HepG2 (cell line): Measurements from ENCODE around the gene DNPEP. TPM values are rescaled to one million over a fixed set of nuclear protein-coding genes. Genes with fewer than 3 reads are reported as not detected.

ENCODE experiments used
- CEBPG ChIP-seq: IDR thresholded peaks from 2 replicates; pipeline ENCODE4 v1.6.1; 2016
- CENPT ChIP-seq: sonication (generic); formaldehyde crosslinking; IDR thresholded peaks from 2 replicates; pipeline ENCODE4 v1.8.0; 2022; ENCODE audit warnings: low read depth, mild to moderate bottlenecking, moderate library complexity, missing genetic modification reagents
- CHD2 ChIP-seq: IDR thresholded peaks from 2 replicates; pipeline ENCODE4 v1.6.1; 2011; ENCODE audit warnings: low read depth, low read length, improper control_type of control experiment
- EP300 ChIP-seq, 3 experiments: sonication (generic) in 1 of 3; formaldehyde crosslinking in 1 of 3; IDR thresholded peaks; 2 replicates each; pipeline versions ENCODE4 v1.5.1 to v1.6.1; 2011 to 2020; ENCODE audit warnings: low read depth in 2 of 3, low read length in 2 of 3, borderline replicate concordance in 1 of 3, improper control_type of control experiment in 1 of 3, mild to moderate bottlenecking in 1 of 3, missing genetic modification reagents in 1 of 3, moderate library complexity in 1 of 3
- GATA4 ChIP-seq: sonication (generic); IDR thresholded peaks from 2 replicates; pipeline ENCODE4 v1.6.1; 2016; ENCODE audit warnings: antibody characterized with exemption, low read depth, borderline replicate concordance
- HHEX ChIP-seq: IDR thresholded peaks from 2 replicates; pipeline ENCODE4 v1.6.1; 2016; ENCODE audit warnings: control low read depth
- NFE2 ChIP-seq: sonication (generic); formaldehyde crosslinking; IDR thresholded peaks from 2 replicates; pipeline ENCODE4 v1.4.0; 2020; ENCODE audit warnings: missing genetic modification reagents
- POLR2A ChIP-seq, 2 experiments: IDR thresholded peaks; 2 replicates each; pipeline ENCODE4 v1.6.1; 2011; ENCODE audit warnings: low read depth in 2 of 2, low read length in 2 of 2, mild to moderate bottlenecking in 1 of 2, moderate library complexity in 1 of 2; ENCODE audit not compliant: insufficient read depth in 1 of 2
- REPIN1 ChIP-seq: sonication (generic); formaldehyde crosslinking; IDR thresholded peaks from 2 replicates; pipeline ENCODE4 v1.8.0; 2022; ENCODE audit warnings: missing genetic modification reagents, low read depth, mild to moderate bottlenecking, borderline replicate concordance
- RXRB ChIP-seq: IDR thresholded peaks from 2 replicates; pipeline ENCODE4 v1.6.1; 2016; ENCODE audit warnings: borderline replicate concordance, missing genetic modification reagents, missing compliant biosample characterization
- SMARCE1 ChIP-seq: fragments of 450-650 bp; IDR thresholded peaks from 2 replicates; pipeline ENCODE4 v1.6.1; 2017; ENCODE audit warnings: borderline replicate concordance
- SP4 ChIP-seq: sonication (generic); formaldehyde crosslinking; IDR thresholded peaks from 2 replicates; pipeline ENCODE4 v1.8.1; 2023; ENCODE audit warnings: mild to moderate bottlenecking, missing genetic modification reagents
- TRIM24 ChIP-seq: sonication (generic); formaldehyde crosslinking; IDR thresholded peaks from 2 replicates; pipeline ENCODE4 v1.8.0; 2022; ENCODE audit warnings: mild to moderate bottlenecking, missing genetic modification reagents
- XRCC5 ChIP-seq: fragments of 200-400 bp; formaldehyde crosslinking; optimal IDR thresholded peaks from 2 replicates; pipeline ENCODE3; 2017; ENCODE audit warnings: mild to moderate bottlenecking, low read length
- ZC3H13 ChIP-seq: sonication (generic); formaldehyde crosslinking; IDR thresholded peaks from 2 replicates; pipeline ENCODE4 v1.8.1; 2023; ENCODE audit warnings: mild to moderate bottlenecking, missing genetic modification reagents, moderate library complexity
- ZNF446 ChIP-seq: sonication (generic); formaldehyde crosslinking; IDR thresholded peaks from 2 replicates; pipeline ENCODE4 v1.5.0; 2020; ENCODE audit warnings: mild to moderate bottlenecking, missing genetic modification reagents
- ZNF557 ChIP-seq: sonication (generic); formaldehyde crosslinking; IDR thresholded peaks from 2 replicates; pipeline ENCODE4 v1.4.0; 2020; ENCODE audit warnings: missing genetic modification reagents
- ZNF891 ChIP-seq: sonication (generic); formaldehyde crosslinking; IDR thresholded peaks from 2 replicates; pipeline ENCODE4 v1.5.0; 2020; ENCODE audit warnings: mild to moderate bottlenecking, missing genetic modification reagents
- ZSCAN22 ChIP-seq: sonication (generic); formaldehyde crosslinking; IDR thresholded peaks from 2 replicates; pipeline ENCODE4 v1.4.0; 2020; ENCODE audit warnings: mild to moderate bottlenecking, missing genetic modification reagents
- ZSCAN29 ChIP-seq: sonication (generic); formaldehyde crosslinking; conservative IDR thresholded peaks from 2 replicates; pipeline ENCODE4 v1.4.0; 2020; ENCODE audit warnings: mild to moderate bottlenecking, missing genetic modification reagents
- polyA plus RNA-seq, 8 experiments: library from polyadenylated mRNA; depleted of rRNA in 3 of 8; stranded (reverse) in 7 of 8; unstranded in 1 of 8; fragments of >200 nt; fragmentation: Illumina TruSeq in 4 of 8; extraction: Trizol in 4 of 8; gene quantifications; 2 replicates each; pipeline versions ENCODE4 v1.2.1 to v1.2.3, GENCODE V29; 2011 to 2016; ENCODE audit warnings: low read depth in 4 of 8, missing spikeins in 1 of 8, mixed read lengths in 1 of 8; ENCODE audit not compliant: insufficient read depth in 1 of 8
- total RNA-seq, 5 experiments: library from RNA; depleted of rRNA; stranded (reverse); fragments of >200 nt; fragmentation: Illumina TruSeq; extraction: Trizol; gene quantifications; 2 replicates each; pipeline ENCODE4 v1.2.3, GENCODE V29; 2016; ENCODE audit warnings: low read depth in 1 of 5
- TF ChIP-seq, protein P1 (sequence below): sonication (generic); formaldehyde crosslinking; IDR thresholded peaks from 2 replicates; pipeline ENCODE4 v1.8.0; 2022; ENCODE audit warnings: mild to moderate bottlenecking, missing genetic modification reagents, borderline replicate concordance
- TF ChIP-seq, protein P2 (sequence below): sonication (generic); formaldehyde crosslinking; IDR thresholded peaks from 2 replicates; pipeline ENCODE4 v1.5.0; 2020; ENCODE audit warnings: mild to moderate bottlenecking, missing genetic modification reagents
- TF ChIP-seq, protein P3 (sequence below): sonication (generic); formaldehyde crosslinking; conservative IDR thresholded peaks from 2 replicates; pipeline ENCODE4 v1.4.0; 2020; ENCODE audit warnings: missing genetic modification reagents
- TF ChIP-seq, protein P4 (sequence below), 2 experiments: fragments of 450-650 bp in 1 of 2; sonication (generic) in 1 of 2; formaldehyde crosslinking; IDR thresholded peaks; 2 replicates each; pipeline versions ENCODE4 v1.5.0 to v1.8.0; 2020 to 2022; ENCODE audit warnings: mild to moderate bottlenecking in 1 of 2, missing genetic modification reagents in 1 of 2

Gene DNPEP
- total and polyA plus RNA-seq, 2 of the 13 experiments (the other 11 are each of a cell fraction or from before 2014, with no cell fraction given): 104 to 109 TPM

DNA sequence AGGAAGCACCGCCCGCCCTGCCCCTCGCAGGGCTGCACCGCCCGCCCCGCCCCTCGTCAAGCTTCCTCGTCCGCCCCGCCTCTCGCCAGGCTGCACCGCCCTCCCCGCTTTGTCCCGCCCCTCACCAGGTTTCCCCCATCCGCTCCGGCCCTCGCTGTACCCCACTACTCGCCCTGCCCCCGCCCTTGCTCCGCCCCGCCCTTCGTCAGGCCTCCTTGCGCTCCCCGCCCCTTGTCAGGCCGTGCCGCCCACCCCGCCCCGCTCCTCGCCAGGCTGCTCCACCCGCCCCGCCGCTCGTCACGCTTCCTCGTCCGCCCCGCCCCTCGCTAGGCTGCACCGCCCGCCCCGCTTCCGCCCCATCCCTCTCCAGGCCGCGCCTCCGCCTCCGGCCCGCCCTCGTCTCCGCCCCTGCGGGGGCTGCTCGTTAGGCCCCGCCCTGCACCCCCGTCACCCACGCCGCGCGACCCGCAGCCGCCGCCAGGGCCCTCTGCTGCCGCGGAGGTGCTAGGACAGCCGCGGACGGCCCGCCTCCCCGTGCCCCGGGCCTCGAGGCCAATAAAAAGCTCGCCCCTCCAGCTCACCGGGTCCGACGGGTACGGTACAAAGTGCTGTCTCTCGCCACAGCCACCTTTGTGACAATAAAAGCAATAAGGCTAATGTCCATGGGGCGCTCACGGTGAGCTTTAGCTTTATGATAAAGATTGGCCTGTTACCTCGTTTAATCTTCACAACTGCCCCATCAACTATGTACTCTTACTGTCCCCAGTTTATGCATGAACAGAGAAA, 602 bp upstream of the DNPEP start (continued):
- TF ChIP-seq REPIN1 (CRISPR knock-in tag) (peak; percentile 56; the same call in 1 of the 2 replicates), ZSCAN29 (peak; percentile 65; the same call in 1 of the 2 replicates), NFE2 (CRISPR knock-in tag) (no peak), GATA4 (no peak), ZC3H13 (CRISPR knock-in tag) (peak; percentile 23; the same call in 1 of the 2 replicates), ZNF891 (CRISPR knock-in tag) (0 out of 2 replicates have a peak, but pooled peaks have one; percentile 22), HHEX (CRISPR knock-in tag) (no peak), SMARCE1 (no peak), SP4 (CRISPR knock-in tag) (peak; percentile 74; the same call in 1 of the 2 replicates), ZSCAN22 (CRISPR knock-in tag) (no peak), XRCC5 (peak; percentile 92), TRIM24 (CRISPR knock-in tag) (no peak), RXRB (CRISPR knock-in tag) (peak; percentile 49; the same call in 1 of the 2 replicates), CENPT (CRISPR knock-in tag) (no peak), CHD2 (no peak), ZNF557 (CRISPR knock-in tag) (no peak), EP300 (IDR thresholded peaks at IDR 0.05; ENCODE audit: low read depth in 2 of 2, low read length in 2 of 2) (peak in 1 of 2 experiments; percentile 12; a peak in 1 of 4 replicates), EP300 (CRISPR knock-in tag; IDR thresholded peaks at IDR 0.05; ENCODE audit: borderline replicate concordance) (no peak), ZNF446 (CRISPR knock-in tag) (no peak), CEBPG (CRISPR knock-in tag) (no peak), POLR2A (IDR thresholded peaks at IDR 0.05; ENCODE audit: insufficient read depth in 1 of 2, low read depth in 2 of 2, low read length in 2 of 2) (peak; percentile 52 to 68; a peak in 3 of 4 replicates)
- TF ChIP-seq, protein P1, sequence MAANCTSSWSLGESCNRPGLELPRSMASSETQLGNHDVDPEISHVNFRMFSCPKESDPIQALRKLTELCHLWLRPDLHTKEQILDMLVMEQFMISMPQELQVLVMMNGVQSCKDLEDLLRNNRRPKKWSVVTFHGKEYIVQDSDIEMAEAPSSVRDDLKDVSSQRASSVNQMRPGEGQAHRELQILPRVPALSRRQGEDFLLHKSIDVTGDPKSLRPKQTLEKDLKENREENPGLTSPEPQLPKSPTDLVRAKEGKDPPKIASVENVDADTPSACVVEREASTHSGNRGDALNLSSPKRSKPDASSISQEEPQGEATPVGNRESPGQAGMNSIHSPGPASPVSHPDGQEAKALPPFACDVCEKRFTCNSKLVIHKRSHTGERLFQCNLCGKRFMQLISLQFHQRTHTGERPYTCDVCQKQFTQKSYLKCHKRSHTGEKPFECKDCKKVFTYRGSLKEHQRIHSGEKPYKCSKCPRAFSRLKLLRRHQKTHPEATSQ (CRISPR knock-in tag): no peak
- TF ChIP-seq, protein P2, sequence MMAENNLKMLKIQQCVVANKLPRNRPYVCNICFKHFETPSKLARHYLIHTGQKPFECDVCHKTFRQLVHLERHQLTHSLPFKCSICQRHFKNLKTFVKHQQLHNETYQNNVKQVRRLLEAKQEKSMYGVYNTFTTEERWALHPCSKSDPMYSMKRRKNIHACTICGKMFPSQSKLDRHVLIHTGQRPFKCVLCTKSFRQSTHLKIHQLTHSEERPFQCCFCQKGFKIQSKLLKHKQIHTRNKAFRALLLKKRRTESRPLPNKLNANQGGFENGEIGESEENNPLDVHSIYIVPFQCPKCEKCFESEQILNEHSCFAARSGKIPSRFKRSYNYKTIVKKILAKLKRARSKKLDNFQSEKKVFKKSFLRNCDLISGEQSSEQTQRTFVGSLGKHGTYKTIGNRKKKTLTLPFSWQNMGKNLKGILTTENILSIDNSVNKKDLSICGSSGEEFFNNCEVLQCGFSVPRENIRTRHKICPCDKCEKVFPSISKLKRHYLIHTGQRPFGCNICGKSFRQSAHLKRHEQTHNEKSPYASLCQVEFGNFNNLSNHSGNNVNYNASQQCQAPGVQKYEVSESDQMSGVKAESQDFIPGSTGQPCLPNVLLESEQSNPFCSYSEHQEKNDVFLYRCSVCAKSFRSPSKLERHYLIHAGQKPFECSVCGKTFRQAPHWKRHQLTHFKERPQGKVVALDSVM (CRISPR knock-in tag): 0 out of 2 replicates have a peak, but pooled peaks have one; percentile 43
- TF ChIP-seq, protein P3, sequence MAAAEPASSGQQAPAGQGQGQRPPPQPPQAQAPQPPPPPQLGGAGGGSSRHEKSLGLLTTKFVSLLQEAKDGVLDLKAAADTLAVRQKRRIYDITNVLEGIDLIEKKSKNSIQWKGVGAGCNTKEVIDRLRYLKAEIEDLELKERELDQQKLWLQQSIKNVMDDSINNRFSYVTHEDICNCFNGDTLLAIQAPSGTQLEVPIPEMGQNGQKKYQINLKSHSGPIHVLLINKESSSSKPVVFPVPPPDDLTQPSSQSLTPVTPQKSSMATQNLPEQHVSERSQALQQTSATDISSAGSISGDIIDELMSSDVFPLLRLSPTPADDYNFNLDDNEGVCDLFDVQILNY (CRISPR knock-in tag): no peak
- TF ChIP-seq, protein P4, sequence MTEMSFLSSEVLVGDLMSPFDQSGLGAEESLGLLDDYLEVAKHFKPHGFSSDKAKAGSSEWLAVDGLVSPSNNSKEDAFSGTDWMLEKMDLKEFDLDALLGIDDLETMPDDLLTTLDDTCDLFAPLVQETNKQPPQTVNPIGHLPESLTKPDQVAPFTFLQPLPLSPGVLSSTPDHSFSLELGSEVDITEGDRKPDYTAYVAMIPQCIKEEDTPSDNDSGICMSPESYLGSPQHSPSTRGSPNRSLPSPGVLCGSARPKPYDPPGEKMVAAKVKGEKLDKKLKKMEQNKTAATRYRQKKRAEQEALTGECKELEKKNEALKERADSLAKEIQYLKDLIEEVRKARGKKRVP (CRISPR knock-in tag; IDR thresholded peaks at IDR 0.05): no peak
